ENCODE results near the gene BTLA. TPM values are rescaled to one million over a fixed set of nuclear protein-coding genes. Genes with fewer than 3 reads are reported as not detected.

Gene BTLA
- total RNA-seq, 120 experiments from 2014 or later: 0.14 to 1.4 (median 0.41) TPM; not detected in 54

Other genes with a start within 250 kb of the BTLA start
- gene SLC9C1, start 205.3 kb downstream of the BTLA start, total RNA-seq: 1 to 10 TPM in 1 of 120 experiments, under 1 TPM in 11, not detected in 108; 0.12 to 1.4 (median 0.27) TPM
- 100 to 1,000 TPM in 13 of 120 experiments, 10 to 100 TPM in 107; 27.6 to 121 (median 80.1) TPM for gene CD200, start 166.3 kb downstream of the BTLA start, total RNA-seq
- gene ATG3, start 62.5 kb upstream of the BTLA start, total RNA-seq: 10 to 100 TPM; 36.3 to 85.0 (median 48.6) TPM
- 10 to 100 TPM; 39.0 to 94.4 (median 57.5) TPM for gene SLC35A5, start 62.6 kb upstream of the BTLA start, total RNA-seq
- 10 to 100 TPM in 27 of 120 experiments, 1 to 10 TPM in 93; 1.5 to 19.2 (median 7.2) TPM for gene CCDC80, start 141.7 kb upstream of the BTLA start, total RNA-seq